ENCODE measurements around the gene RNF181.
A peak's percentile ranks its signal among the peaks of the same experiment; 100 is the strongest.
"Not testable (repeated sequence)": the region's sequence is repeated elsewhere in the genome, so short reads cannot be mapped to it uniquely, and the experiment has no call there.

The RNF181 gene

GRCh38 chr2:85595301-85596025 is at the start of gene RNF181:
RNF181 (plus strand) TSS chr2:85595745; CDS start chr2:85595764, 19 bp downstream.
- DNase-seq: peak; percentile 97

GRCh38 chr2:85545780-85546240 is 49.7 kb upstream of the RNF181 start:
- DNase-seq: no peak

- no peak for DNase-seq
These were observed 48.3 kb upstream of the RNF181 start for GRCh38 chr2:85547089-85547858.

GRCh38 chr2:85547859-85548607 is 47.5 kb upstream of the RNF181 start:
- DNase-seq: no peak

GRCh38 chr2:85548608-85548900 is 47.0 kb upstream of the RNF181 start:
- no peak for DNase-seq

GRCh38 chr2:85549095-85549494 is 46.5 kb upstream of the RNF181 start:
- DNase-seq: no peak

- DNase-seq: no peak
These were observed 45.7 kb upstream of the RNF181 start for GRCh38 chr2:85549826-85550225.

- DNase-seq: no peak
These were observed 45.1 kb upstream of the RNF181 start for GRCh38 chr2:85550486-85550885.

- peak; percentile 62 for DNase-seq
These were observed 43.6 kb upstream of the RNF181 start for GRCh38 chr2:85551698-85552678.

GRCh38 chr2:85553184-85553583 is 42.4 kb upstream of the RNF181 start:
- DNase-seq: no peak

GRCh38 chr2:85554980-85555612 is 40.4 kb upstream of the RNF181 start:
- DNase-seq: no peak

GRCh38 chr2:85557130-85557529 is 38.4 kb upstream of the RNF181 start:
- DNase-seq: no peak

GRCh38 chr2:85558160-85558559 is 37.4 kb upstream of the RNF181 start:
- DNase-seq: no peak

GRCh38 chr2:85560403-85560726 is 35.2 kb upstream of the RNF181 start:
- not testable (repeated sequence) for DNase-seq

- no peak for DNase-seq
These were observed 34.7 kb upstream of the RNF181 start for GRCh38 chr2:85560812-85561279.

- peak; percentile 95 for DNase-seq
These were observed 34.0 kb upstream of the RNF181 start, which contains the start of gene GGCX for GRCh38 chr2:85561280-85562212. GGCX (minus strand) TSS chr2:85561493; CDS start chr2:85561428, 65 bp downstream.

GRCh38 chr2:85564144-85564563 is 31.4 kb upstream of the RNF181 start:
- DNase-seq: no peak

GRCh38 chr2:85566265-85566664 is 29.3 kb upstream of the RNF181 start:
- DNase-seq: no peak

- DNase-seq: no peak
These were observed 19.8 kb upstream of the RNF181 start for GRCh38 chr2:85575739-85576138.

GRCh38 chr2:85577063-85577385 is 18.5 kb upstream of the RNF181 start:
- no peak for DNase-seq
